ENCODE results near the gene GJB5.
"Not testable (repeated sequence)": the region's sequence is repeated elsewhere in the genome, so short reads cannot be mapped to it uniquely, and the experiment has no call there.

Gene GJB5

DNA sequence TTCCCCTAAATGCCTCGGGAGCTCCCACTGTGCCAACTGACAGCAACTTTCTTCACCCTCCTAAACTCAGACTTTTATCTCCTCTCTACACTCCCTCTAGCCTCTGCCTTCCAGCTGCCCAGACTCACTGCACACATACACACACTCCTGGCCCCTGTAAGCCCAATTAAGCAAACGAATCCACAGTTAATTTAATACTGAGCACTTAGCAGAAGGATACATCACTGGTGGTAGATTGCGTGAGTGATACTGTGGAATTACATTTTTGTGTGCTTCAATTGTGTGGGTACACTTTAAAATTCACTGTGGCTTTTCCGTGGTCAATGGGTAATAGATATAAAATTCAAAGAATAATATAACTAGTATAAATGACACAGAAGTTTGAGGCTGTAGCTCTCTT, 33.6 kb upstream of the GJB5 start:
- H3K36me3 ChIP-seq (ENCODE audit: control insufficient read depth in 5 of 5, insufficient read depth in 5 of 5, low read length in 5 of 5) = no peaks in the 10 kb centered on the region
- peaks cover 0 to 9% (median 3%) of the 10 kb centered on the region in 5 donors for H3K27me3 ChIP-seq (ENCODE audit: control insufficient read depth in 5 of 5, insufficient read depth in 4 of 5, low read length in 5 of 5)
- no peak overlapping the region for H3K4me3 ChIP-seq (ENCODE audit: low read depth in 1 of 5, low read length in 5 of 5)
- no peak overlapping the region for H3K27ac ChIP-seq (ENCODE audit: low read depth, low read length)
- H3K9ac ChIP-seq (ENCODE audit: low read length in 5 of 5) = no peak overlapping the region
- H3K4me1 ChIP-seq (ENCODE audit: control insufficient read depth in 5 of 5, insufficient read depth in 5 of 5, low read length in 5 of 5) = no peaks in the 10 kb centered on the region
- peaks cover 0 to 10% (median 5%) of the 10 kb centered on the region in 5 donors for H3K9me3 ChIP-seq (ENCODE audit: control insufficient read depth in 5 of 5, low read length in 5 of 5)

DNA sequence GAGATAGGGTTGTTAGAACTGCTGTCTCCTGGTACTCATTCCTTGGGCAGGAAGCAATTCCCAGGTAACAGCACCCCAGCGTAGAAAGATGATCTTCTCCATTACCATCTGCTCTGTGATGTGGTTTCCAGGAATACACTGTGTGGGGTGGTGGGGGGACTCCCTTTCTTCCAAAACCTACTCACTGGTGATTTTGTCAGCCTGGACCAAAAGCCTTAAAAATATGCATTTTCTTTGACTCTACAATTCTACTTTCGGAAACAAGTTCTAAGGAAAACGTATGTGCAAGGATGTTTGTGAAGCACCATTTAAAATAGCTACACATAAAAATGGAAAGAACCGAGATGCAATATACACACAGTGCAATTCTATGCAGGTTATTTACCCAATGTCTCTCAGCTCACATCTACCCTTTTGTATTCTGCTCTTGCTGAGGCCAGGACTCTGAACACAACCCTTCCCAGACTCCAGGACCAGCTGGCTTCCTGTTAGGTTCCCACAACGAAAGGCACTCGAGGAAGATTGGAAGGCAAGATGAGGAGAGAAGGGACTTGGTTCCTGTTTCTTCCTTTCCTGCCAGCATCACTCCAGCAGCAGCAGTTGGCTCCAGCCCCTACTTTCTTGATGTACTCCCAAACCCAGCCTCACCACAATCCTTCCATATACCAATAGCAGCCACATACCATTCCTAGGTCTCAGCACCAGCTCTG, 33.0 kb upstream of the GJB5 start:
- Histone ChIP-seq H3K9ac (ENCODE audit: low read length in 5 of 5) (no peak overlapping the region), H3K9me3 (ENCODE audit: control insufficient read depth in 5 of 5, low read length in 5 of 5) (peaks cover 0 to 10% (median 5%) of the 10 kb centered on the region in 5 donors), H3K4me1 (ENCODE audit: control insufficient read depth in 5 of 5, insufficient read depth in 5 of 5, low read length in 5 of 5) (no peaks in the 10 kb centered on the region), H3K27ac (ENCODE audit: low read depth, low read length) (no peak overlapping the region), H3K36me3 (ENCODE audit: control insufficient read depth in 5 of 5, insufficient read depth in 5 of 5, low read length in 5 of 5) (no peaks in the 10 kb centered on the region), H3K4me3 (ENCODE audit: low read depth in 1 of 5, low read length in 5 of 5) (no peak overlapping the region), H3K27me3 (ENCODE audit: control insufficient read depth in 5 of 5, insufficient read depth in 4 of 5, low read length in 5 of 5) (peaks cover 0 to 9% (median 3%) of the 10 kb centered on the region in 5 donors)

DNA sequence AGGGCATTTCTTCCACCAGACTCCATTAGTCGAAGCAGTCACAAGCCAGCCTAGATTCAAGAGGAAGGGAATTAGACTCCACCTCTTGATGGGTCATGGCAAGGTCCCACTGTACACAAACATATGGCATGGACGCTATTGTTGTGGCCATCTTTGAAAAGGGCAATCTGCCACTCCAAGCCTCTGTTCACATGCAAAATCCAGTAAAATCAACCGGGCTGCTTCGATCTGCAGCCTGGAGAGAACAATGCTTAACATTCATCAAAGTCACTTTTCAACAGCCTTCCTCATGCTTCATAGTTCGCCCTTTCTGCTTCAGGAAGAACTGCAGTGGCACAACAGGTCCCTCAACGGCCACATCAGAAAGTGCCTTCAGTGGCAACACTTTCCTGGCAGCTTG, 28.0 kb upstream of the GJB5 start:
- Histone ChIP-seq H3K27me3 (ENCODE audit: control insufficient read depth in 5 of 5, insufficient read depth in 4 of 5, low read length in 5 of 5) (peaks cover 2 to 10% (median 3%) of the 10 kb centered on the region in 5 donors), H3K9me3 (ENCODE audit: control insufficient read depth in 5 of 5, low read length in 5 of 5) (no peaks in the 10 kb centered on the region), H3K27ac (ENCODE audit: low read depth, low read length) (no peak overlapping the region), H3K4me3 (ENCODE audit: low read depth in 1 of 5, low read length in 5 of 5) (no peak overlapping the region), H3K36me3 (ENCODE audit: control insufficient read depth in 5 of 5, insufficient read depth in 5 of 5, low read length in 5 of 5) (no peaks in the 10 kb centered on the region), H3K9ac (ENCODE audit: low read length in 5 of 5) (no peak overlapping the region), H3K4me1 (ENCODE audit: control insufficient read depth in 5 of 5, insufficient read depth in 5 of 5, low read length in 5 of 5) (no peaks in the 10 kb centered on the region)

DNA sequence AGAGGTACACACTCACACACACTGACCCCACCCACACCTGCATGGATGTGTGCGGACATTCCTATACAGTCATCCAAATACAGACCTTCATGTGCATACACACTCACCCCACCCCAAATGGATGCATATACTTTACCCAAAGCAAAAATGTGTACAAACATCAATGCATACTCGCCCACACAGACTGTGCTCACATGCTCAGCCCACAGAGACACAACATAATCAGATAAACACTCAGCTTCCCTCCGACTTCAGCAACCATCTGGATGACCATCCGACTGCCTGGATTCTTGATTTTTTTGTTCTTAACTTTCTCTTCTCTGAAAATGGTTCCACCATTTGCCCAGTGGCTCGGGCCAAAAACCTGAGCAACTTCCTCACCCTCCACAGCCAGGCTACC, 24.4 kb upstream of the GJB5 start:
- no peaks in the 10 kb centered on the region for H3K36me3 ChIP-seq (ENCODE audit: control insufficient read depth in 5 of 5, insufficient read depth in 5 of 5, low read length in 5 of 5)
- no peak overlapping the region for H3K4me3 ChIP-seq (ENCODE audit: low read depth in 1 of 5, low read length in 5 of 5)
- H3K4me1 ChIP-seq (ENCODE audit: control insufficient read depth in 5 of 5, insufficient read depth in 5 of 5, low read length in 5 of 5) = no peaks in the 10 kb centered on the region
- peaks cover 2 to 5% (median 3%) of the 10 kb centered on the region in 5 donors for H3K27me3 ChIP-seq (ENCODE audit: control insufficient read depth in 5 of 5, insufficient read depth in 4 of 5, low read length in 5 of 5)
- no peaks in the 10 kb centered on the region for H3K9me3 ChIP-seq (ENCODE audit: control insufficient read depth in 5 of 5, low read length in 5 of 5)
- H3K27ac ChIP-seq (ENCODE audit: low read depth, low read length) = no peak overlapping the region
- H3K9ac ChIP-seq (ENCODE audit: low read length in 5 of 5) = no peak overlapping the region

DNA sequence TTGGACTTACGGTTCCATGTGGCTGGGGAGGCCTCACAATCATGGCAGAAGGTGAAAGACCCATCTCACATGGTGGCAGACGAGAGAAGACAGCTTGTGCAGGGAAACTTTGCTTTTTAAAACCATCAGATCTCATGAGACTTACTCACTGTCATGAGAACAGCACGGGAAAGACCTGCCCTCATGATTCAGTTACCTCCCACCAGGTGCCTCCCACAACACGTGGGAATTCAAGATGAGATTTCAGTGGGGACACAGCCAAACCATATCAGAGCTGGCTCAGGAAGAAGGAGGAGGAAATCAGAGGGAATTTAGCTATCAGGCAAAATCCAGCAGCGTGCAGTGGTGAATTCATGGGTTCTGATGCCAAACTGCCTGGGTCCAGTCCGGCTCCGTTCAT, 22.0 kb upstream of the GJB5 start:
- not testable (repeated sequence) for H3K4me3 ChIP-seq (ENCODE audit: low read depth in 1 of 5, low read length in 5 of 5); H3K36me3 ChIP-seq (ENCODE audit: control insufficient read depth in 5 of 5, insufficient read depth in 5 of 5, low read length in 5 of 5); H3K9ac ChIP-seq (ENCODE audit: low read length in 5 of 5); H3K9me3 ChIP-seq (ENCODE audit: control insufficient read depth in 5 of 5, low read length in 5 of 5); H3K27ac ChIP-seq (ENCODE audit: low read depth, low read length); H3K4me1 ChIP-seq (ENCODE audit: control insufficient read depth in 5 of 5, insufficient read depth in 5 of 5, low read length in 5 of 5)
- peaks cover 2 to 14% (median 3%) of the 10 kb centered on the region in 5 donors for H3K27me3 ChIP-seq (ENCODE audit: control insufficient read depth in 5 of 5, insufficient read depth in 4 of 5, low read length in 5 of 5)

DNA sequence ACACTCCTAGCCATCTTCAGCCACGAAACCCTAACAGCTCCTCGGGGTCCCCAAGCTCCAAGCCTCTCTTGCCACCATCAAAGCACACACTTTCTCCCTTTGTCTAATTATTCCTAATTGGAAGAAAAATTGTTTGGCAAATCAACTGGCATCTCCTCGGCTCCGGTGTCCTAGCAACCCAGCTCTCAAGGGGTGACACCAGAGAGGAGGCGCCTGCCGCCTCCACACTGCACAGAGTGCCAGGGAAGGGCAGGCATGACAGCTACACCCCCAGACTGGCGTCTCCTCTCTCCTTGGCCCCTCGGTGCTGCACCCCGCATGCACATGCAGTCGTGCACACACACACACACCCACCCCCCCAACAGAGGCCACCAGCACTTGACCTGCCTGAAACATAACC, 18.2 kb upstream of the GJB5 start:
- no peak overlapping the region for H3K9ac ChIP-seq (ENCODE audit: low read length in 5 of 5)
- H3K4me3 ChIP-seq (ENCODE audit: low read depth in 1 of 5, low read length in 5 of 5) = no peak overlapping the region
- no peaks in the 10 kb centered on the region for H3K9me3 ChIP-seq (ENCODE audit: control insufficient read depth in 5 of 5, low read length in 5 of 5)
- no peak overlapping the region for H3K27ac ChIP-seq (ENCODE audit: low read depth, low read length)
- H3K4me1 ChIP-seq (ENCODE audit: control insufficient read depth in 5 of 5, insufficient read depth in 5 of 5, low read length in 5 of 5) = no peaks in the 10 kb centered on the region
- no peaks in the 10 kb centered on the region for H3K36me3 ChIP-seq (ENCODE audit: control insufficient read depth in 5 of 5, insufficient read depth in 5 of 5, low read length in 5 of 5)
- peaks cover 4 to 16% (median 8%) of the 10 kb centered on the region in 5 donors for H3K27me3 ChIP-seq (ENCODE audit: control insufficient read depth in 5 of 5, insufficient read depth in 4 of 5, low read length in 5 of 5)

DNA sequence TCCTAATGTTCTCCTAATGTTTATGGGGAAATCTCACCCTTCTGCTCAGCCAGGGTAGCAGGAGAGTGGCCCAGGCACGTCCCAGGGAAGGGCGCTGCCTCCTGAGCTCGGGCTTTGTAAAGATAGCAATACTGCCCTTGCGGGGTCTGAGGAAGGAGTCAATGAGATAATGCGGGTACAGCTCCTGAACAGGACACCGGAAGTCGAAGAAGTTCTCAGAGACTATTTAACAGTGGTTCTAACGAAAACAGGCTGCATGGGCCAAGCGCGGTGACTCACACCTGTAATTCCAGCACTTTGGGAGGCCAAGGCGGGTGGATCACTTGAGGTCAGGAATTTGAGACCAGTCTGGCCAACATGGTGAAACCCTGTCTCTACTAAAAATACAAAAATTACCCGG, 17.6 kb upstream of the GJB5 start:
- not testable (repeated sequence) for H3K4me1 ChIP-seq (ENCODE audit: control insufficient read depth in 5 of 5, insufficient read depth in 5 of 5, low read length in 5 of 5); H3K9ac ChIP-seq (ENCODE audit: low read length in 5 of 5); H3K27ac ChIP-seq (ENCODE audit: low read depth, low read length); H3K9me3 ChIP-seq (ENCODE audit: control insufficient read depth in 5 of 5, low read length in 5 of 5); H3K4me3 ChIP-seq (ENCODE audit: low read depth in 1 of 5, low read length in 5 of 5); H3K36me3 ChIP-seq (ENCODE audit: control insufficient read depth in 5 of 5, insufficient read depth in 5 of 5, low read length in 5 of 5)
- peaks cover 4 to 17% (median 8%) of the 10 kb centered on the region in 5 donors for H3K27me3 ChIP-seq (ENCODE audit: control insufficient read depth in 5 of 5, insufficient read depth in 4 of 5, low read length in 5 of 5)

DNA sequence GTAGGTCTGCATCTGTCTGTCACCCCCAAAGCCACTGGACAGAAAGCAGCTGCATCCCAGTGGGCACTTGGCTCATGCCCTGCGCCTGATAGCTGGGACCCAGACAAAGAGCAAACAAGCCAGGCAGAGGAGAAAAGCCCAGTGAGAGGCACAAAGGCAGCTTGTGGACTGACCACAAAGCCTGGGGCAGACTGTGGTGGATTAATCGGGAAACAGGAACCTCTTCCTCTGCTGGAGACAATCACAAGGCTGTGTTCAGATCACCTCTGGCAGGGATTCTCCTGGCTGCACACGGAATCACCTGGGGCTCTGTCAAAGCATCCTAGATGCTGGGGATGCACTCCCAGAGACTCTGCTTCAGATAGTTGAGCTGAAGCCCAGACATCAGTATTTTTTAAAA, 15.2 kb upstream of the GJB5 start:
- Histone ChIP-seq H3K36me3 (ENCODE audit: control insufficient read depth in 5 of 5, insufficient read depth in 5 of 5, low read length in 5 of 5) (no peaks in the 10 kb centered on the region), H3K9me3 (ENCODE audit: control insufficient read depth in 5 of 5, low read length in 5 of 5) (no peaks in the 10 kb centered on the region), H3K27me3 (ENCODE audit: control insufficient read depth in 5 of 5, insufficient read depth in 4 of 5, low read length in 5 of 5) (peaks cover 4 to 20% (median 8%) of the 10 kb centered on the region in 5 donors), H3K9ac (ENCODE audit: low read length in 5 of 5) (no peak overlapping the region), H3K27ac (ENCODE audit: low read depth, low read length) (no peak overlapping the region), H3K4me1 (ENCODE audit: control insufficient read depth in 5 of 5, insufficient read depth in 5 of 5, low read length in 5 of 5) (peaks cover 0 to 4% (median 2%) of the 10 kb centered on the region in 5 donors), H3K4me3 (ENCODE audit: low read depth in 1 of 5, low read length in 5 of 5) (no peak overlapping the region)

DNA sequence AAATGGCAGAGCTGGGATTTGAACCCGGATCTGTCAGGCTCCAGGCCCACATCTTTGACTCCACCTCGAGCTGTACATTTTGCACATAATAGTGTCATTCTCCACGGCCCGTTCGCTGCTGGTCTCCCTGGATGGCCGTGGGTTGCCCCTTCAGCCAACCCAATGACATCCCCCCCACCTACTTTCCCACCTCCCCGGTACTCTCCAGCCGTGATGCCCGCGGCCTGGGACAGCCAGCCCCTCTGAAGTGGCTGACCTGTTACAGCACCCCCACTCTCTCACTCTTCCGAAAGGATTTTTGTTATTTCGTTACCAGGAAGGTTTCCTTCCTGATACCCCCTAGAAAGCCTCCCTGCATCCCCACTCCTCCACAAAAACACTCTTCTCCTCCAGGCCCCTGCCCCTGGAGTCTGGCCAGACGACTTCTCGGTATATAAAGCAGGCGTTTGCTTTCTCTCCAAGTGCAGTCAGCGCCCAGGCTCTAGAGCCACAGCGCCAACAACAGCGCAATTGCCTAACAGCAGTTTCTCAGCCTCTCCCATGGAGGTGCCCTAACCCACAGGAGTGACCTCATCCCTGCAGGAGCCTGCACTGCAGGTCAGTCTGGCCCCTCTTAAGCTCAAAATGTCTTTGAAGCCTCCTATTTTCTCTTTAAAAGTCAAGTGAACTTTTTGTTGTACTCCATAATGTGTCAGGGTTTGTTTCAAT, 14.5 kb upstream of the GJB5 start:
- Histone ChIP-seq H3K4me1 (ENCODE audit: control insufficient read depth in 5 of 5, insufficient read depth in 5 of 5, low read length in 5 of 5) (peaks cover 0 to 4% (median 2%) of the 10 kb centered on the region in 5 donors), H3K9ac (ENCODE audit: low read length in 5 of 5) (no peak overlapping the region), H3K9me3 (ENCODE audit: control insufficient read depth in 5 of 5, low read length in 5 of 5) (no peaks in the 10 kb centered on the region), H3K27ac (ENCODE audit: low read depth, low read length) (no peak overlapping the region), H3K36me3 (ENCODE audit: control insufficient read depth in 5 of 5, insufficient read depth in 5 of 5, low read length in 5 of 5) (no peaks in the 10 kb centered on the region), H3K4me3 (ENCODE audit: low read depth in 1 of 5, low read length in 5 of 5) (no peak overlapping the region), H3K27me3 (ENCODE audit: control insufficient read depth in 5 of 5, insufficient read depth in 4 of 5, low read length in 5 of 5) (peaks cover 4 to 20% (median 8%) of the 10 kb centered on the region in 5 donors)

DNA sequence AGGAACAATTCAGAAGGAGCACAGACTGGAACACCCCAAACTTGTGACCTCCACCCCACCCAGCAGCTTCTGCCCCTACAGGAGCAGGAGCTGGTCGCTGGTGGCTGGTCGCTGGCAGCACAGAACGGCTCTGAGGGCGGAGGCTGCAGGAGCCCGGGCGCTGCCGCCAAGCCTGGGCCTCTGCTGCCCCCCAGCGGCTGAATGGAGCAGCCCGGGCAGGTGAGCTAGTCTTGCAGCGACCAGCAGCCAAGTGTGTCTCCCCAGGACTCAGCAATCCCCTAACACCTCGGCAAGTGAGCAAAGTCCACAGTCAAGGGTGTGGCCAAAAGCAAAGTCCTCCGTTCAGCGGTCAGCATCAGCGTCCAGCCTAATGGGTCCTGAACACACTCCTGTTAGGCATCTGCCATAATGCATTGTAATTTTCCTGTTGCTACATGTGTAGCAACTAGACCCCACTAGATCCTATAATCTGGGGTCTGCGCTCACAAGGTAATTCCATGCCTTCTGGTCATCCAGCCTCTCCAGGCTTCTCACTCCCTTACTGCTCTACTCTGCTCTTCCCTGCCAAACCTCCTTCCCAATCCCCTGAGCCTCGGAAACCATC, 12.1 kb upstream of the GJB5 start:
- no peak overlapping the region for H3K9ac ChIP-seq (ENCODE audit: low read length in 5 of 5)
- H3K36me3 ChIP-seq (ENCODE audit: control insufficient read depth in 5 of 5, insufficient read depth in 5 of 5, low read length in 5 of 5) = no peaks in the 10 kb centered on the region
- no peak overlapping the region for H3K27ac ChIP-seq (ENCODE audit: low read depth, low read length)
- peaks cover 0 to 4% (median 2%) of the 10 kb centered on the region in 5 donors for H3K4me1 ChIP-seq (ENCODE audit: control insufficient read depth in 5 of 5, insufficient read depth in 5 of 5, low read length in 5 of 5)
- peaks cover 6 to 27% (median 10%) of the 10 kb centered on the region in 5 donors for H3K27me3 ChIP-seq (ENCODE audit: control insufficient read depth in 5 of 5, insufficient read depth in 4 of 5, low read length in 5 of 5)
- no peak overlapping the region for H3K4me3 ChIP-seq (ENCODE audit: low read depth in 1 of 5, low read length in 5 of 5)
- no peaks in the 10 kb centered on the region for H3K9me3 ChIP-seq (ENCODE audit: control insufficient read depth in 5 of 5, low read length in 5 of 5)
